HepG2 (cell line): ENCODE results near the gene CDH12. TPM values are rescaled to one million over a fixed set of nuclear protein-coding genes. Genes with fewer than 3 reads are reported as not detected.

Experiments
- ATAC-seq: fragments of 200-7000 bp; cut with Tn5 transposase; 3 replicates; pipeline ENCODE4 v1.9.1; 2020; ENCODE audit warnings: mild to moderate bottlenecking, moderate library complexity
- BruUV-seq: library from RNA; stranded (reverse); fragments of 400-500 nt; replicated peaks from 2 replicates; lab custom pipeline; 2021; lab: Mats Ljungman, UMichigan
- CTCF ChIA-PET: fragments of 300-600 bp; formaldehyde crosslinking; extraction: SDS; loops from one replicate; lab custom pipeline; 2021; ENCODE audit warnings: low total read pairs, inconsistent platforms, low intra/inter-chr PET ratio; lab: Yijun Ruan, JAX
- POLR2A ChIA-PET: fragments of 350-600 bp; sonication (Branson Sonifier 250); formaldehyde crosslinking; loops from one replicate; lab custom pipeline; 2020; ENCODE audit warnings: antibody characterized with exemption, inconsistent platforms; lab: Yijun Ruan, JAX
- DNase-seq: peaks from one replicate; pipeline ENCODE4 v3.0.0-alpha.2; 2015; ENCODE audit warnings: low spot score
- FAIRE-seq: peaks from 3 replicates; lab custom pipeline; 2011; peaks lifted over from hg19 to GRCh38; lab: Jason Lieb, UNC
- H2AFZ ChIP-seq: one replicate; pipeline ENCODE4 v1.6.1; 2011; ENCODE audit warnings: low read length, inconsistent platforms
- H3K27ac ChIP-seq: fragments of 300-600 bp; 3 replicates; pipeline ENCODE4 v1.8.0; 2011; ENCODE audit warnings: mixed run types, mild to moderate bottlenecking, mixed read lengths, low read length, inconsistent platforms; ENCODE audit not compliant: insufficient read depth; ENCODE audit errors: extremely low read length
- H3K27me3 ChIP-seq, 2 experiments: fragments of 200-600 bp in 1 of 2; 2 replicates in 1 of 2; 3 replicates in 1 of 2; pipeline versions ENCODE4 v1.6.0 to v1.8.0; 2011; ENCODE audit warnings: low read length in 2 of 2, mild to moderate bottlenecking in 2 of 2, moderate library complexity in 2 of 2, inconsistent platforms in 1 of 2; ENCODE audit not compliant: insufficient read depth in 2 of 2, control insufficient read depth in 1 of 2
- H3K36me3 ChIP-seq, 2 experiments: fragments of 200-600 bp in 1 of 2; replicated peaks in 1 of 2; 2 replicates in 1 of 2; 3 replicates in 1 of 2; pipeline versions ENCODE4 v1.5.1 to v1.8.0; 2011; ENCODE audit warnings: low read length in 2 of 2, inconsistent platforms in 1 of 2; ENCODE audit not compliant: insufficient read depth in 2 of 2, control insufficient read depth in 1 of 2
- H3K4me1 ChIP-seq: 2 replicates; pipeline ENCODE4 v1.5.1; 2012; ENCODE audit warnings: low read length, inconsistent platforms; ENCODE audit not compliant: insufficient read depth
- H3K4me2 ChIP-seq: 2 replicates; pipeline ENCODE4 v1.6.0; 2011; ENCODE audit warnings: low read depth, low read length, inconsistent platforms
- H3K4me3 ChIP-seq, 3 experiments: fragments of 200-600 bp in 1 of 3; sonication (generic), shearing (Covaris generic) in 1 of 3; replicated peaks in 1 of 3; 2 replicates each; pipeline ENCODE4 v1.5.1; 2011 to 2016; ENCODE audit warnings: low read length in 3 of 3, inconsistent platforms in 2 of 3, low read depth in 2 of 3, mild to moderate bottlenecking in 2 of 3, control low read depth in 1 of 3, mixed read lengths in 1 of 3; ENCODE audit not compliant: insufficient read depth in 1 of 3
- H3K79me2 ChIP-seq: one replicate; pipeline ENCODE4 v1.6.1; 2011; ENCODE audit warnings: low read length, inconsistent platforms; ENCODE audit not compliant: insufficient read depth
- H3K9ac ChIP-seq: 2 replicates; pipeline ENCODE4 v1.6.0; 2011; ENCODE audit warnings: mild to moderate bottlenecking, low read depth, low read length, inconsistent platforms; ENCODE audit not compliant: insufficient read depth
- H3K9me3 ChIP-seq: 2 replicates; pipeline ENCODE4 v1.5.1; 2012; ENCODE audit warnings: mild to moderate bottlenecking, low read length
- H4K20me1 ChIP-seq: 2 replicates; pipeline ENCODE4 v1.6.0; 2011; ENCODE audit warnings: inconsistent platforms, mild to moderate bottlenecking, low read length, moderate library complexity; ENCODE audit not compliant: insufficient read depth
- RNF219 ChIP-seq: sonication (generic); formaldehyde crosslinking; IDR thresholded peaks from 2 replicates; pipeline ENCODE4 v1.5.0; 2020; ENCODE audit warnings: mild to moderate bottlenecking, missing genetic modification reagents
- ZNF329 ChIP-seq: sonication (generic); formaldehyde crosslinking; IDR thresholded peaks from 2 replicates; pipeline ENCODE4 v1.9.0; 2021; ENCODE audit warnings: low read depth, mild to moderate bottlenecking, missing genetic modification reagents
- ZNF572 ChIP-seq: sonication (generic); formaldehyde crosslinking; IDR thresholded peaks from 2 replicates; pipeline ENCODE4 v1.5.1; 2020; ENCODE audit warnings: mild to moderate bottlenecking, missing genetic modification reagents
- ZNF772 ChIP-seq: sonication (generic); formaldehyde crosslinking; IDR thresholded peaks from 2 replicates; pipeline ENCODE4 v1.5.0; 2020; ENCODE audit warnings: mild to moderate bottlenecking, missing genetic modification reagents
- WGBS: methylation state at CpG from one replicate; pipeline ENCODE4 v1.1.6; 2017; ENCODE audit warnings: low lambda C conversion rate; 5-methylcytosine and 5-hydroxymethylcytosine counted together
- in situ Hi-C: cut with HindIII; loops from 2 replicates; pipeline ENCODE4 v1.10.0; 2017; ENCODE audit warnings: low pct_unique_long_range_greater_than_20kb; ENCODE audit not compliant: extremely low pct_ligation_motif_present
- intact Hi-C: fragments of 100-400 bp; cut with micrococcal nuclease; formaldehyde crosslinking; loops from one replicate; pipeline ENCODE4 v1.10.0; 2022; ENCODE audit not compliant: unreplicated experiment
- polyA plus RNA-seq, 8 experiments: library from polyadenylated mRNA; depleted of rRNA in 3 of 8; stranded (reverse) in 7 of 8; unstranded in 1 of 8; fragments of >200 nt; fragmentation: Illumina TruSeq in 4 of 8; extraction: Trizol in 4 of 8; gene quantifications; 2 replicates each; pipeline versions ENCODE4 v1.2.1 to v1.2.3, GENCODE V29; 2011 to 2016; ENCODE audit warnings: low read depth in 4 of 8, missing spikeins in 1 of 8, mixed read lengths in 1 of 8; ENCODE audit not compliant: insufficient read depth in 1 of 8
- total RNA-seq, 5 experiments: library from RNA; depleted of rRNA; stranded (reverse); fragments of >200 nt; fragmentation: Illumina TruSeq; extraction: Trizol; gene quantifications; 2 replicates each; pipeline ENCODE4 v1.2.3, GENCODE V29; 2016; ENCODE audit warnings: low read depth in 1 of 5

Gene CDH12
- total and polyA plus RNA-seq, 2 of the 13 experiments (the other 11 are each of a cell fraction or from before 2014, with no cell fraction given), result not detected

GRCh38 chr5:22053195-22053594 is 799.9 kb downstream of the CDH12 start:
- CTCF ChIA-PET, result no interaction called here

GRCh38 chr5:22051881-22052280 is 801.3 kb downstream of the CDH12 start:
- in situ Hi-C loops (no loop called here), intact Hi-C loops (no loop called here)
- Histone ChIP-seq H3K4me1 (no peaks in the 10 kb centered on the region), H4K20me1 (no peaks in the 10 kb centered on the region), H3K9me3 (no peaks in the 10 kb centered on the region), H3K9ac (no peak overlapping the region), H3K4me3 (no peak overlapping the region), H3K27ac (no peak overlapping the region), H3K36me3 (no peaks in the 10 kb centered on the region), H3K4me2 (no peak overlapping the region), H3K79me2 (no peaks in the 10 kb centered on the region), H2AFZ (no peak overlapping the region), H3K27me3 (no peaks in the 10 kb centered on the region)
- FAIRE-seq (no peak), ATAC-seq (no peak), DNase-seq (no peak)
- 2% methylated on average over 1 of the region's 1 CpG for WGBS
- TF ChIP-seq ZNF772 (no peak), ZNF329 (CRISPR knock-in tag) (no peak)
- ChIA-PET CTCF (no interaction called here), POLR2A (no interaction called here)
- no TSS peak for BruUV-seq

More at GRCh38 chr5:22053195-22053594, 799.9 kb downstream of the CDH12 start:
- DNase-seq (no peak), ATAC-seq (no peak), FAIRE-seq (no peak)
- Histone ChIP-seq H3K4me3 (no peak overlapping the region), H3K9me3 (no peaks in the 10 kb centered on the region), H3K27me3 (no peaks in the 10 kb centered on the region), H3K4me2 (no peak overlapping the region), H3K36me3 (no peaks in the 10 kb centered on the region), H3K9ac (no peak overlapping the region), H2AFZ (no peak overlapping the region), H4K20me1 (no peaks in the 10 kb centered on the region), H3K27ac (no peak overlapping the region), H3K4me1 (no peaks in the 10 kb centered on the region), H3K79me2 (no peaks in the 10 kb centered on the region)
- in situ Hi-C loops, result no loop called here
- POLR2A ChIA-PET, result no interaction called here
- intact Hi-C loops, result no loop called here
- 0% methylated on average over 2 of the region's 2 CpGs for WGBS
- BruUV-seq, result no TSS peak
- TF ChIP-seq ZNF572 (CRISPR knock-in tag) (no peak), RNF219 (no peak)
